Type B pancreatic cell (in vitro differentiated cells): Measurements from ENCODE around the gene ATXN3L. TPM values are rescaled to one million over a fixed set of nuclear protein-coding genes. Genes with fewer than 3 reads are reported as not detected.

ENCODE experiments used
- DNase-seq: peaks from one replicate; pipeline ENCODE4 v3.0.0; 2021; ENCODE audit warnings: mixed read lengths; ENCODE audit not compliant: unreplicated experiment; ENCODE audit errors: extremely low spot score
- H3K27ac Mint-ChIP-seq: 2 replicates; pipeline ENCODE4 v1.8.0; 2021; ENCODE audit warnings: mild to moderate bottlenecking, mixed read lengths
- H3K27me3 Mint-ChIP-seq: 2 replicates; pipeline ENCODE4 v1.8.0; 2021; ENCODE audit warnings: mixed read lengths
- H3K36me3 Mint-ChIP-seq: 2 replicates; pipeline ENCODE4 v1.8.0; 2021; ENCODE audit warnings: mixed read lengths
- H3K4me1 Mint-ChIP-seq: one replicate; pipeline ENCODE4 v1.8.0; 2021; ENCODE audit warnings: mixed read lengths; ENCODE audit not compliant: unreplicated experiment
- H3K4me3 Mint-ChIP-seq: 2 replicates; pipeline ENCODE4 v1.8.0; 2021; ENCODE audit warnings: mild to moderate bottlenecking, mixed read lengths
- H3K9me3 Mint-ChIP-seq: 2 replicates; pipeline ENCODE4 v1.8.0; 2021; ENCODE audit warnings: mixed read lengths
- CTCF ChIP-seq: fragments of 200-600 bp; sonication (generic); conservative IDR thresholded peaks from 2 replicates; pipeline ENCODE4 v1.5.0; 2021; ENCODE audit warnings: antibody characterized with exemption, mild to moderate bottlenecking
- total RNA-seq: library from RNA; stranded (reverse); gene quantifications from 2 replicates; pipeline ENCODE4 v1.2.1, GENCODE V29; 2021; ENCODE audit warnings: low replicate concordance

Gene ATXN3L
- total RNA-seq, 1 donor from 2014 or later: not detected

DNA sequence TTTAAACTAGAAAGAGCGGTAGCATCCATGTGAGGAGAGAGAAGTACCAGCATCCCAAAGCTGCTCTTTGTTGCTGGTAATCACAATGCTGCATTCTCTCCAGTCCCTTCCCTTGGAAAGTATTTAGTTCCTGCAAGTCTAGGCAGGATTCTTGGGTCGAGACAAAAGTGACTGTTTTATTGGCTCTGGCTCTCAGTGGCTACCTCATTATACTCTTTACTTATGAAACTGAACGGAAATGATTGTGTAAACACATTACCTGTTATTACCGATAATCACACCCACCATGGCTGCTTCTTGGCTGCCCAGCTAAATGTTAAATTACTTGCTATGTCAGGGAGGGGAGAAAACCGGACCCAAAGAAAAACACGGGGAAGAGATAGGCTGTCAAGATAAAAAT is 26.2 kb downstream of the ATXN3L start:
- Mint-ChIP-seq H3K27me3 (no peaks in the 10 kb centered on the region), H3K36me3 (no peaks in the 10 kb centered on the region), H3K27ac (peak overlapping the region; percentile 46), H3K4me3 (peak overlapping the region; percentile 30), H3K4me1 (no peaks in the 10 kb centered on the region), H3K9me3 (no peaks in the 10 kb centered on the region)
- DNase-seq: no peak
- TF ChIP-seq CTCF: no peak

- Mint-ChIP-seq H3K9me3 (peaks cover 9% of the 10 kb centered on the region), H3K36me3 (no peaks in the 10 kb centered on the region), H3K4me3 (no peak overlapping the region), H3K4me1 (no peaks in the 10 kb centered on the region), H3K27me3 (no peaks in the 10 kb centered on the region), H3K27ac (no peak overlapping the region)
- TF ChIP-seq CTCF: no peak
- no peak for DNase-seq
Measured at GRCh38 chrX:13290891-13291614, 28.8 kb downstream of the ATXN3L start.

GRCh38 chrX:13288671-13289070 is 31.2 kb downstream of the ATXN3L start:
- Mint-ChIP-seq H3K27ac (no peak overlapping the region), H3K27me3 (no peaks in the 10 kb centered on the region), H3K4me1 (peaks cover 6% of the 10 kb centered on the region), H3K36me3 (peaks cover 4% of the 10 kb centered on the region), H3K9me3 (peaks cover 16% of the 10 kb centered on the region), H3K4me3 (no peak overlapping the region)
- no peak for TF ChIP-seq CTCF
- DNase-seq: no peak

- Mint-ChIP-seq H3K27me3 (no peaks in the 10 kb centered on the region), H3K4me1 (peaks cover 6% of the 10 kb centered on the region), H3K9me3 (peaks cover 16% of the 10 kb centered on the region), H3K27ac (peak overlapping the region; percentile 30), H3K36me3 (peaks cover 4% of the 10 kb centered on the region), H3K4me3 (no peak overlapping the region)
- TF ChIP-seq CTCF: no peak
- DNase-seq: no peak
Measured at GRCh38 chrX:13287816-13288215, 32.0 kb downstream of the ATXN3L start.

DNA sequence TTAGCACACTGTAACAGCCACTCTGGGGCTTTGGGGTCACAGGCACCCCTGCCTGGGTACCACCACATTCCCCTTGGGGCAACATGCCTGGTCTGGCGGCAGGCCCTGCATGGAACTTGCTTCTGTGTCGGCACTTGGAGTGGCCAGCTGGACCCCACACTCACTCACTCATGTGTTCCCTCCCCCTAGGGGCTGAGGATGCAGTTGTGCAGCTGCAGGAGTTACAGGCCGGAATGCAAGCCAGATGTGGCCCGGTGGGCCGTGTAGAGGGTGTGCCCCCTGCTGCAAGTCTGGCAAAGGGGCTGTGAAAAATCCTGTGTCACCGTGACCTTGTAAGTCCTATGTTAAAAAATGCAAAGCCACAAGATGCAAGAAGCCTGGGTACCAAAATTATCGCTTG is 34.2 kb downstream of the ATXN3L start:
- H3K36me3 Mint-ChIP-seq: peaks cover 4% of the 10 kb centered on the region
- no peaks in the 10 kb centered on the region for H3K27me3 Mint-ChIP-seq
- peaks cover 16% of the 10 kb centered on the region for H3K9me3 Mint-ChIP-seq
- DNase-seq: no peak
- TF ChIP-seq CTCF: no peak
- H3K4me1 Mint-ChIP-seq: peaks cover 6% of the 10 kb centered on the region
- no peak overlapping the region for H3K4me3 Mint-ChIP-seq
- no peak overlapping the region for H3K27ac Mint-ChIP-seq
